Mesenchymal stem cell (in vitro differentiated cells and primary cell): ENCODE data around the gene MTCL1.
A peak's percentile ranks its signal among the peaks of the same experiment; 100 is the strongest.

ENCODE experiments used
- DNase-seq: peaks from one replicate; pipeline ENCODE4 v3.0.0-alpha.2; 2013
- H2AFZ ChIP-seq: one replicate; pipeline ENCODE4 v1.6.1; 2013; ENCODE audit warnings: low read depth, mild to moderate bottlenecking, control low read depth, inconsistent platforms, low read length, moderate library complexity
- H2AK5ac ChIP-seq: 2 replicates; pipeline ENCODE4 v1.6.1; 2013; ENCODE audit warnings: low read length, moderate library complexity, mild to moderate bottlenecking, inconsistent platforms; ENCODE audit not compliant: severe bottlenecking
- H2BK120ac ChIP-seq: one replicate; pipeline ENCODE4 v1.6.1; 2013; ENCODE audit warnings: low read depth, mild to moderate bottlenecking, inconsistent platforms, low read length, moderate library complexity
- H2BK12ac ChIP-seq, 2 experiments: one replicate each; pipeline ENCODE4 v1.6.1; 2013; ENCODE audit warnings: inconsistent platforms in 2 of 2, low read length in 2 of 2, mild to moderate bottlenecking in 2 of 2, moderate library complexity in 2 of 2, control low read depth in 1 of 2
- H2BK15ac ChIP-seq: one replicate; pipeline ENCODE4 v1.6.1; 2013; ENCODE audit warnings: mild to moderate bottlenecking, low read depth, inconsistent platforms; ENCODE audit not compliant: poor library complexity, severe bottlenecking
- H2BK5ac ChIP-seq: 2 replicates; pipeline ENCODE4 v1.6.1; 2013; ENCODE audit warnings: low read depth, mild to moderate bottlenecking, low read length, control low read depth, inconsistent platforms; ENCODE audit not compliant: poor library complexity, severe bottlenecking
- H3K14ac ChIP-seq, 2 experiments: one replicate each; pipeline ENCODE4 v1.6.1; 2013; ENCODE audit warnings: inconsistent platforms in 2 of 2, low read length in 2 of 2, control low read depth in 1 of 2, mild to moderate bottlenecking in 1 of 2, moderate library complexity in 1 of 2
- H3K18ac ChIP-seq, 2 experiments: one replicate each; pipeline ENCODE4 v1.6.1; 2013; ENCODE audit warnings: inconsistent platforms in 2 of 2, low read length in 2 of 2, control low read depth in 1 of 2, low read depth in 1 of 2, mild to moderate bottlenecking in 1 of 2
- H3K23ac ChIP-seq, 2 experiments: one replicate each; pipeline ENCODE4 v1.6.1; 2013; ENCODE audit warnings: inconsistent platforms in 2 of 2, low read length in 2 of 2, mild to moderate bottlenecking in 2 of 2, moderate library complexity in 2 of 2, control low read depth in 1 of 2
- H3K27ac ChIP-seq: 2 replicates; pipeline ENCODE4 v1.5.1; 2013; ENCODE audit warnings: mild to moderate bottlenecking, moderate library complexity, low read length, control low read depth, inconsistent platforms; ENCODE audit not compliant: poor library complexity, severe bottlenecking
- H3K27me3 ChIP-seq, 2 experiments: 2 replicates each; pipeline versions ENCODE4 v1.6.1 to v1.7.0; 2013; ENCODE audit warnings: low read length in 2 of 2, mild to moderate bottlenecking in 2 of 2, moderate library complexity in 2 of 2, control low read depth in 1 of 2, inconsistent platforms in 1 of 2; ENCODE audit not compliant: control insufficient read depth in 1 of 2, insufficient read depth in 1 of 2
- H3K36me3 ChIP-seq, 2 experiments: 2 replicates each; pipeline versions ENCODE4 v1.6.1 to v1.7.0; 2013; ENCODE audit warnings: low read length in 2 of 2, control low read depth in 1 of 2, inconsistent platforms in 1 of 2, low read depth in 1 of 2, mild to moderate bottlenecking in 1 of 2; ENCODE audit not compliant: insufficient read depth in 2 of 2, control insufficient read depth in 1 of 2
- H3K4ac ChIP-seq, 2 experiments: one replicate each; pipeline ENCODE4 v1.6.1; 2013; ENCODE audit warnings: inconsistent platforms in 2 of 2, low read length in 2 of 2, mild to moderate bottlenecking in 2 of 2, moderate library complexity in 2 of 2, control low read depth in 1 of 2, low read depth in 1 of 2
- H3K4me1 ChIP-seq: 2 replicates; pipeline ENCODE4 v1.6.1; 2013; ENCODE audit warnings: low read depth, low read length, control low read depth; ENCODE audit not compliant: control insufficient read depth, insufficient read depth
- H3K4me2 ChIP-seq: 2 replicates; pipeline ENCODE4 v1.6.1; 2013; ENCODE audit warnings: low read length, mild to moderate bottlenecking, inconsistent platforms; ENCODE audit not compliant: poor library complexity, severe bottlenecking
- H3K4me3 ChIP-seq, 2 experiments: 2 replicates each; pipeline versions ENCODE4 v1.5.1 to v1.7.0; 2013; ENCODE audit warnings: low read length in 2 of 2, mild to moderate bottlenecking in 2 of 2, control low read depth in 1 of 2, low read depth in 1 of 2; ENCODE audit not compliant: insufficient read depth in 1 of 2
- H3K79me1 ChIP-seq: replicated peaks from 2 replicates; pipeline ENCODE4 v1.6.1; 2013; ENCODE audit warnings: mild to moderate bottlenecking, control low read depth, low read length, inconsistent platforms; ENCODE audit not compliant: poor library complexity, severe bottlenecking
- H3K9ac ChIP-seq: 2 replicates; pipeline ENCODE4 v1.7.0; 2013; ENCODE audit warnings: mild to moderate bottlenecking, low read length, moderate library complexity
- H3K9me3 ChIP-seq: 2 replicates; pipeline ENCODE4 v1.7.0; 2013; ENCODE audit warnings: mild to moderate bottlenecking, low read length; ENCODE audit not compliant: control insufficient read depth
- H4K8ac ChIP-seq: one replicate; pipeline ENCODE4 v1.6.1; 2013; ENCODE audit warnings: inconsistent platforms, mild to moderate bottlenecking, low read length, moderate library complexity
- H4K91ac ChIP-seq: one replicate; pipeline ENCODE4 v1.6.1; 2013; ENCODE audit warnings: mild to moderate bottlenecking, low read length, inconsistent platforms
- WGBS: methylation state at CpG from one replicate; pipeline ENCODE4 v1.1.7; 2013; ENCODE audit warnings: mixed read lengths; 5-methylcytosine and 5-hydroxymethylcytosine counted together

Gene MTCL1

GRCh38 chr18:8708670-8709069 is 3.3 kb downstream of the MTCL1 start:
- Histone ChIP-seq H3K36me3 (peaks cover 30 to 36% of the 10 kb centered on the region in 2 experiments), H3K79me1 (no peaks in the 10 kb centered on the region), H3K9me3 (no peaks in the 10 kb centered on the region), H4K91ac (peak overlapping the region; percentile 25), H2BK5ac (no peak overlapping the region), H2BK120ac (no peak overlapping the region), H3K27ac (peak overlapping the region; percentile 85), H2BK15ac (no peak overlapping the region), H3K14ac (no peak overlapping the region), H3K23ac (no peak overlapping the region), H2AK5ac (no peak overlapping the region), H4K8ac (no peak overlapping the region), H2BK12ac (no peak overlapping the region), H2AFZ (no peak overlapping the region), H3K4me2 (peak overlapping the region; percentile 69), H3K4ac (peak overlapping the region in 1 of 2 experiments; percentile 47), H3K9ac (peak overlapping the region; percentile 95), H3K18ac (peak overlapping the region; percentile 44 to 46), H3K4me3 (peak overlapping the region; percentile 45 to 96), H3K4me1 (peaks cover 18% of the 10 kb centered on the region), H3K27me3 (no peaks in the 10 kb centered on the region)
- WGBS: 88% methylated on average over 9 of the region's 9 CpGs
- no peak for DNase-seq

- H3K4ac ChIP-seq: no peak overlapping the region
- peak overlapping the region; percentile 85 for H3K27ac ChIP-seq
- no peaks in the 10 kb centered on the region for H3K27me3 ChIP-seq
- no peaks in the 10 kb centered on the region for H3K79me1 ChIP-seq
- no peak overlapping the region for H3K18ac ChIP-seq
- peaks cover 13% of the 10 kb centered on the region for H3K4me1 ChIP-seq
- H3K23ac ChIP-seq: no peak overlapping the region
- no peak overlapping the region for H4K91ac ChIP-seq
- H2BK5ac ChIP-seq: peak overlapping the region; percentile 5
- WGBS: 87% methylated on average over 12 of the region's 14 CpGs
- peak overlapping the region in 1 of 2 experiments; percentile 19 for H3K4me3 ChIP-seq
- peak overlapping the region; percentile 88 for H2AK5ac ChIP-seq
- peak overlapping the region; percentile 69 for H3K4me2 ChIP-seq
- DNase-seq: no peak
- H3K9ac ChIP-seq: no peak overlapping the region
- peak overlapping the region in 1 of 2 experiments; percentile 42 for H2BK12ac ChIP-seq
- H3K36me3 ChIP-seq: peaks cover 38 to 39% of the 10 kb centered on the region in 2 experiments
- no peaks in the 10 kb centered on the region for H3K9me3 ChIP-seq
- H3K14ac ChIP-seq: no peak overlapping the region
- peak overlapping the region; percentile 60 for H4K8ac ChIP-seq
- no peak overlapping the region for H2BK120ac ChIP-seq
- H2AFZ ChIP-seq: no peak overlapping the region
- H2BK15ac ChIP-seq: no peak overlapping the region
Measured at GRCh38 chr18:8709248-8710059, 4.1 kb downstream of the MTCL1 start.

GRCh38 chr18:8711736-8712135 is 6.4 kb downstream of the MTCL1 start:
- H3K4me1 ChIP-seq: peaks cover 12% of the 10 kb centered on the region
- H3K36me3 ChIP-seq: peaks cover 33 to 59% of the 10 kb centered on the region in 2 experiments
- no peak overlapping the region for H2BK120ac ChIP-seq
- no peak overlapping the region for H3K4me3 ChIP-seq
- H2BK15ac ChIP-seq: no peak overlapping the region
- H2BK12ac ChIP-seq: no peak overlapping the region
- no peak overlapping the region for H3K14ac ChIP-seq
- no peak overlapping the region for H4K8ac ChIP-seq
- no peak for DNase-seq
- no peak overlapping the region for H2AFZ ChIP-seq
- H3K9ac ChIP-seq: peak overlapping the region; percentile 19
- no peaks in the 10 kb centered on the region for H3K9me3 ChIP-seq
- no peak overlapping the region for H3K4ac ChIP-seq
- H2AK5ac ChIP-seq: no peak overlapping the region
- no peak overlapping the region for H3K4me2 ChIP-seq
- H3K27ac ChIP-seq: no peak overlapping the region
- H3K27me3 ChIP-seq: no peaks in the 10 kb centered on the region
- H3K18ac ChIP-seq: no peak overlapping the region
- H2BK5ac ChIP-seq: no peak overlapping the region
- no peak overlapping the region for H3K23ac ChIP-seq
- no peak overlapping the region for H4K91ac ChIP-seq
- H3K79me1 ChIP-seq: no peaks in the 10 kb centered on the region
- WGBS: 97% methylated on average over 4 of the region's 5 CpGs

DNA sequence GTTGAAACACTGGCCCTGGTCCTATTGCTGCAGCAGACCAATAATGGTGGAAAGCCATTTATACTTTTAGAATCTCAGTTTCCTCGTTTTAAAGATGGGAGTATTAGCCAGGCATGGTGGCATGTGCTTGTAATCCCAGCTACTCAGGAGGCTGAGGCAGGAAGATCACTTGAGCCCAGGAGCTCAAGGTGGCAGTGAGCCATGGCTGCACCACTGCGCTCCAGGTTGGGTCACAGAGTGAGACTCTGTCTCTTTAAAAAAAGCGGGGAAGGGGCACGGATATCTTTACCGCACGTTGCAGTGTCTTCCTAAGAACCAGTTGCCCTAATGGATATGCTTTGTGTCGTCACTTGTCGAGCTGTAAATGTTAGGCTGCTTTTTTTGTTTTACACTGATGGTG is 8.3 kb downstream of the MTCL1 start:
- Histone ChIP-seq H3K79me1 (no peaks in the 10 kb centered on the region), H2BK15ac (no peak overlapping the region), H3K4me3 (no peak overlapping the region), H3K9ac (no peak overlapping the region), H3K14ac (no peak overlapping the region), H3K27ac (peak overlapping the region; percentile 12), H2BK5ac (no peak overlapping the region), H3K36me3 (peaks cover 32 to 67% of the 10 kb centered on the region in 2 experiments), H4K8ac (no peak overlapping the region), H4K91ac (no peak overlapping the region), H2BK12ac (no peak overlapping the region), H3K4me1 (peaks cover 24% of the 10 kb centered on the region), H3K27me3 (no peaks in the 10 kb centered on the region), H3K23ac (no peak overlapping the region), H3K18ac (peak overlapping the region in 1 of 2 experiments; percentile 44), H3K4ac (no peak overlapping the region), H3K9me3 (no peaks in the 10 kb centered on the region), H2AK5ac (no peak overlapping the region), H3K4me2 (no peak overlapping the region), H2BK120ac (no peak overlapping the region), H2AFZ (no peak overlapping the region)
- no peak for DNase-seq
- 78% methylated on average over 8 of the region's 8 CpGs for WGBS
